ENCODE measurements around the gene MINDY1. TPM values are rescaled to one million over a fixed set of nuclear protein-coding genes. Genes with fewer than 3 reads are reported as not detected.

MINDY1 gene
- total RNA-seq, 1 donor from 2014 or later: 26.5 TPM

GRCh38 chr1:151010346-151010726 lies 3.6 kb upstream of the MINDY1 start:
- no peak for DNase-seq

GRCh38 chr1:151009674-151010345 lies 3.1 kb upstream of the MINDY1 start:
- Histone ChIP-seq H3K27me3 (no peaks in the 10 kb centered on the region), H3K9me3 (no peaks in the 10 kb centered on the region), H3K27ac (no peak overlapping the region), H3K36me3 (no peaks in the 10 kb centered on the region), H3K4me3 (peak overlapping the region; percentile 59), H3K4me1 (peaks cover 63% of the 10 kb centered on the region)
- DNase-seq (no peak), ATAC-seq (no peak)
- intact Hi-C loops (cut with DNase I): loop anchor here (10.0 kb wide), 1 partner anchor 55 kb away; the partner anchor contains the start of gene MLLT11
- no peak for TF ChIP-seq CTCF (IDR thresholded peaks at IDR 0.05)

More at GRCh38 chr1:151010346-151010726, 3.6 kb upstream of the MINDY1 start:
- Histone ChIP-seq H3K4me3 (no peak overlapping the region), H3K9me3 (no peaks in the 10 kb centered on the region), H3K27ac (no peak overlapping the region), H3K27me3 (no peaks in the 10 kb centered on the region), H3K36me3 (no peaks in the 10 kb centered on the region), H3K4me1 (peaks cover 61% of the 10 kb centered on the region)
- ATAC-seq: no peak
- intact Hi-C loops (cut with DNase I): loop anchor here (10.0 kb wide), 1 partner anchor 54 kb away; the partner anchor contains the start of gene MLLT11
- TF ChIP-seq CTCF (IDR thresholded peaks at IDR 0.05): no peak

- intact Hi-C loops (cut with DNase I): no loop called here
- no peaks in the 10 kb centered on the region for H3K9me3 ChIP-seq
- H3K4me3 ChIP-seq: peak overlapping the region; percentile 59
- H3K4me1 ChIP-seq: peaks cover 67% of the 10 kb centered on the region
- no peaks in the 10 kb centered on the region for H3K36me3 ChIP-seq
- ATAC-seq (no peak), DNase-seq (no peak)
- no peaks in the 10 kb centered on the region for H3K27me3 ChIP-seq
- H3K27ac ChIP-seq: peak overlapping the region; percentile 96
- TF ChIP-seq CTCF (IDR thresholded peaks at IDR 0.05): no peak
Observed at GRCh38 chr1:151009206-151009587, 2.5 kb upstream of the MINDY1 start.

GRCh38 chr1:151008244-151009205 lies 1.8 kb upstream of the MINDY1 start, which contains the start of gene PRUNE1:
Gene PRUNE1, plus strand, starts transcription at chr1:151008449. Its CDS starts 184 bp downstream, at chr1:151008633.
- H3K9me3 ChIP-seq: no peaks in the 10 kb centered on the region
- H3K36me3 ChIP-seq: no peaks in the 10 kb centered on the region
- H3K27me3 ChIP-seq: no peaks in the 10 kb centered on the region
- peak within 1 kb of the TSS; percentile 96 for H3K27ac ChIP-seq
- intact Hi-C loops (cut with DNase I): no loop called here
- peak; percentile 97 for ATAC-seq
- H3K4me1 ChIP-seq: peaks cover 67% of the 10 kb centered on the region
- DNase-seq: peak; percentile 99
- no peak for TF ChIP-seq CTCF (IDR thresholded peaks at IDR 0.05)
- peak within 1 kb of the TSS; percentile 59 for H3K4me3 ChIP-seq

- ATAC-seq (no peak), DNase-seq (no peak)
- peak overlapping the region; percentile 59 for H3K4me3 ChIP-seq
- no peaks in the 10 kb centered on the region for H3K36me3 ChIP-seq
- H3K4me1 ChIP-seq: peaks cover 69% of the 10 kb centered on the region
- peak overlapping the region; percentile 96 for H3K27ac ChIP-seq
- H3K27me3 ChIP-seq: no peaks in the 10 kb centered on the region
- no peaks in the 10 kb centered on the region for H3K9me3 ChIP-seq
- intact Hi-C loops (cut with DNase I): no loop called here
- TF ChIP-seq CTCF (IDR thresholded peaks at IDR 0.05): no peak
Observed at GRCh38 chr1:151007853-151008243, 1.1 kb upstream of the MINDY1 start.
